ENCODE data around the gene DNMBP.
"Not testable (repeated sequence)": the region's sequence is repeated elsewhere in the genome, so short reads cannot be mapped to it uniquely, and the experiment has no call there.

Gene DNMBP

DNA sequence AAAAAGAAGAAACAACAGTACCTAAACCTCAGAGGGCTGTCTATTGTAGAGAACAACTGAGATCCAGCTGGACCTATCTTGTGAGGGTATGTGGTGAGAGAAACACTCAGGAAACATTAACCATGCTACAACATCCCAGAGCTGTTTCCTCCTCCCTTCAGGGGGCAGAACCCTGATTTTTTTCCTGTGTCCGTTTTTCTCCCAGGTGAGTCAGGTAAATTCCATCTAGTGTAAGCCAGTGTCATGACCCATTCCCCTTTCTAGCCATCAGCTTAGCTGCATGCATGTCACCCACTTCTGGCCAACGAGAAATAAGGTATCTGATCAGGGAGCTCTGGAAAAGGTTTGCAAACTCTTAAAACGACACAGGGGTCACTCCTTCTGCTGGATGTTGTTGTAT lies 103.8 kb downstream of the DNMBP start:
- Histone ChIP-seq H3K27me3 (replicated peaks; ENCODE audit: insufficient read depth, low read length) (no peaks in the 10 kb centered on the region), H3K4me3 (ENCODE audit: low read length) (no peak overlapping the region), H3K4me2 (ENCODE audit: low read depth, low read length) (no peak overlapping the region), H3K9ac (ENCODE audit: low read length) (no peak overlapping the region), H3K4me1 (ENCODE audit: low read length) (no peaks in the 10 kb centered on the region), H3F3A (ENCODE audit: insufficient read depth, low read length) (no peaks in the 10 kb centered on the region), H3K36me3 (replicated peaks; ENCODE audit: insufficient read depth, low read length) (no peaks in the 10 kb centered on the region), H4K20me1 (ENCODE audit: insufficient read depth, low read length) (no peaks in the 10 kb centered on the region), H2AFZ (ENCODE audit: low read length) (no peak overlapping the region), H3K27ac (ENCODE audit: low read length) (no peak overlapping the region), H3K9me3 (replicated peaks; ENCODE audit: insufficient read depth, low read length) (no peaks in the 10 kb centered on the region), H3K79me2 (ENCODE audit: low read length) (no peaks in the 10 kb centered on the region), H3K9me2 (replicated peaks; ENCODE audit: insufficient read depth, low read length) (no peaks in the 10 kb centered on the region)
- DNase-seq, result no peak
- TF ChIP-seq, protein P1, sequence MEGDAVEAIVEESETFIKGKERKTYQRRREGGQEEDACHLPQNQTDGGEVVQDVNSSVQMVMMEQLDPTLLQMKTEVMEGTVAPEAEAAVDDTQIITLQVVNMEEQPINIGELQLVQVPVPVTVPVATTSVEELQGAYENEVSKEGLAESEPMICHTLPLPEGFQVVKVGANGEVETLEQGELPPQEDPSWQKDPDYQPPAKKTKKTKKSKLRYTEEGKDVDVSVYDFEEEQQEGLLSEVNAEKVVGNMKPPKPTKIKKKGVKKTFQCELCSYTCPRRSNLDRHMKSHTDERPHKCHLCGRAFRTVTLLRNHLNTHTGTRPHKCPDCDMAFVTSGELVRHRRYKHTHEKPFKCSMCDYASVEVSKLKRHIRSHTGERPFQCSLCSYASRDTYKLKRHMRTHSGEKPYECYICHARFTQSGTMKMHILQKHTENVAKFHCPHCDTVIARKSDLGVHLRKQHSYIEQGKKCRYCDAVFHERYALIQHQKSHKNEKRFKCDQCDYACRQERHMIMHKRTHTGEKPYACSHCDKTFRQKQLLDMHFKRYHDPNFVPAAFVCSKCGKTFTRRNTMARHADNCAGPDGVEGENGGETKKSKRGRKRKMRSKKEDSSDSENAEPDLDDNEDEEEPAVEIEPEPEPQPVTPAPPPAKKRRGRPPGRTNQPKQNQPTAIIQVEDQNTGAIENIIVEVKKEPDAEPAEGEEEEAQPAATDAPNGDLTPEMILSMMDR (IDR thresholded peaks at IDR 0.05; ENCODE audit: low read length), result no peak
- no peak for TF ChIP-seq EZH2phosphoT487 (IDR thresholded peaks at IDR 0.05; ENCODE audit: low read length)
- no peak for TF ChIP-seq EZH2 (optimal IDR thresholded peaks at IDR 0.05; ENCODE audit: low read depth, low read length)

DNA sequence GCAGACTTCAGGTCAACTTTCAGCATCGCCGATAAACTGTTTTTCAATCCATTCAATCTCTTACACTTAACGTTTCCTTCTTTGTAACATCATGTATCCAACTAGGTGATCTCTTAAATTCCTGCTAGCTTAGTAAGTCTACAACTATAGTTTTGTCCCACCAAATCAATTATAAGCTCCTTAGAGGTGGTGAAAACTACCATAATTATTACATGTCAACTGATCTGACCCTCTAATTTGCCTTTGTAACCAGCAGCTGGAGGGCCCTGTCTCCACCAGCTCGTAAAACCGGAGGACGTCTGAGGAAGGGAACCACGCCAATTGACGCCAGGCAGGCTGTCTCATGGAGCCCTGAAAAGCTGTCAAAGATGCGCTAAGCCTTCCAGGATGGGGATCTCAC lies 113.9 kb downstream of the DNMBP start:
- no peaks in the 10 kb centered on the region for H3K9me3 ChIP-seq (replicated peaks; ENCODE audit: insufficient read depth, low read length)
- H4K20me1 ChIP-seq (ENCODE audit: insufficient read depth, low read length), result no peaks in the 10 kb centered on the region
- H3K4me1 ChIP-seq (ENCODE audit: low read length), result no peaks in the 10 kb centered on the region
- H3K27me3 ChIP-seq (replicated peaks; ENCODE audit: insufficient read depth, low read length), result no peaks in the 10 kb centered on the region
- no peak for DNase-seq
- TF ChIP-seq, protein P1 (IDR thresholded peaks at IDR 0.05; ENCODE audit: low read length), result no peak
- TF ChIP-seq EZH2 (optimal IDR thresholded peaks at IDR 0.05; ENCODE audit: low read depth, low read length) (no peak), EZH2phosphoT487 (IDR thresholded peaks at IDR 0.05; ENCODE audit: low read length) (no peak)
- H3K79me2 ChIP-seq (ENCODE audit: low read length), result no peaks in the 10 kb centered on the region
- no peaks in the 10 kb centered on the region for H3K36me3 ChIP-seq (replicated peaks; ENCODE audit: insufficient read depth, low read length)
- H3K9ac ChIP-seq (ENCODE audit: low read length), result no peak overlapping the region
- no peaks in the 10 kb centered on the region for H3F3A ChIP-seq (ENCODE audit: insufficient read depth, low read length)
- no peak overlapping the region for H3K4me2 ChIP-seq (ENCODE audit: low read depth, low read length)
- H3K4me3 ChIP-seq (ENCODE audit: low read length), result no peak overlapping the region
- no peak overlapping the region for H3K27ac ChIP-seq (ENCODE audit: low read length)
- H2AFZ ChIP-seq (ENCODE audit: low read length), result no peak overlapping the region
- no peaks in the 10 kb centered on the region for H3K9me2 ChIP-seq (replicated peaks; ENCODE audit: insufficient read depth, low read length)

DNA sequence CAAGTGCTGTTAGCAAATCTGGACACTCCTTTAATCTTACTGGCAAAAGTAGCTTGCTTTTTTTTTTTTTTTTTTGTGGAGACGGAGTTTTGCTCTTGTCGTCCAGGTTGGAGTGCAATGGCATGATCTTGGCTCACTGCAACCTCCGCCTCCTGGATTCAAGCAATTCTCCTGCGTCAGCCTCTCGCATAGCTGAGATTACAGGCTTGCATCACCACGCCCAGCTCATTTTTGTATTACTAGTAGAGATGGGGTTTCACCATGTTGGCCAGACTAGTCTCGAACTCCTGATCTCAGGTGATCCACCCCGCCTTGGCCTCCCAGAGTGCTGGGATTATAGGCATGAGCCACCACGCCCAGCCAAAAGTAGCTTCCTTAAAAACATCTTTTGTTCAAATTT lies 114.7 kb downstream of the DNMBP start:
- H3F3A ChIP-seq (ENCODE audit: insufficient read depth, low read length); DNase-seq; H3K4me3 ChIP-seq (ENCODE audit: low read length); H3K9me3 ChIP-seq (replicated peaks; ENCODE audit: insufficient read depth, low read length); H3K36me3 ChIP-seq (replicated peaks; ENCODE audit: insufficient read depth, low read length); H3K27ac ChIP-seq (ENCODE audit: low read length); H3K9me2 ChIP-seq (replicated peaks; ENCODE audit: insufficient read depth, low read length); H2AFZ ChIP-seq (ENCODE audit: low read length); H3K27me3 ChIP-seq (replicated peaks; ENCODE audit: insufficient read depth, low read length); H3K79me2 ChIP-seq (ENCODE audit: low read length); H3K4me2 ChIP-seq (ENCODE audit: low read depth, low read length); H3K9ac ChIP-seq (ENCODE audit: low read length); H4K20me1 ChIP-seq (ENCODE audit: insufficient read depth, low read length); H3K4me1 ChIP-seq (ENCODE audit: low read length): not testable (repeated sequence)

DNA sequence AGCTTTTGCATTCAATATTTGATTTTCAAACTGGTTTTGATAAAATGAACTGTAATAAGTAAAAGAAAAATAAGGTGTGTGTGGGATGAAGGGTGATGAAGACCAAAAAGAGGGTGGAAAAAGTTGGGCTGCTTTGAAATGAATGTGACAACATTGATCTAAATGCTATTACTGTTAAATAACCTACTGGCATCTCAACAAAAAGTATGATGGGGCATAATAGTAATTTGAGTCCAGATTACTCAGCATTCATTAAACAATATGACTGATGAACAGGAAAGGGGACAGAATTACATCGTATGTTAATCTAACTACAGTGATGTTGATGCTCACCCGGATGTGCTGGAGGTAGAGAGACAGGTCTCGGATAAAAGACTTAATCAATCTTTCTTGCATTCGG lies 115.1 kb downstream of the DNMBP start:
- H3K9me2 ChIP-seq (replicated peaks; ENCODE audit: insufficient read depth, low read length), result no peaks in the 10 kb centered on the region
- H3K4me3 ChIP-seq (ENCODE audit: low read length), result no peak overlapping the region
- TF ChIP-seq EZH2 (optimal IDR thresholded peaks at IDR 0.05; ENCODE audit: low read depth, low read length), result no peak
- no peak for TF ChIP-seq EZH2phosphoT487 (IDR thresholded peaks at IDR 0.05; ENCODE audit: low read length)
- TF ChIP-seq, protein P1 (IDR thresholded peaks at IDR 0.05; ENCODE audit: low read length), result no peak
- no peaks in the 10 kb centered on the region for H3K27me3 ChIP-seq (replicated peaks; ENCODE audit: insufficient read depth, low read length)
- H3K79me2 ChIP-seq (ENCODE audit: low read length), result no peaks in the 10 kb centered on the region
- H3K4me1 ChIP-seq (ENCODE audit: low read length), result no peaks in the 10 kb centered on the region
- H3K27ac ChIP-seq (ENCODE audit: low read length), result no peak overlapping the region
- H3F3A ChIP-seq (ENCODE audit: insufficient read depth, low read length), result no peaks in the 10 kb centered on the region
- H2AFZ ChIP-seq (ENCODE audit: low read length), result no peak overlapping the region
- no peaks in the 10 kb centered on the region for H3K9me3 ChIP-seq (replicated peaks; ENCODE audit: insufficient read depth, low read length)
- no peaks in the 10 kb centered on the region for H3K36me3 ChIP-seq (replicated peaks; ENCODE audit: insufficient read depth, low read length)
- no peak overlapping the region for H3K4me2 ChIP-seq (ENCODE audit: low read depth, low read length)
- no peaks in the 10 kb centered on the region for H4K20me1 ChIP-seq (ENCODE audit: insufficient read depth, low read length)
- no peak overlapping the region for H3K9ac ChIP-seq (ENCODE audit: low read length)
- no peak for DNase-seq
